ENCODE data around the gene ACOT11. TPM values are rescaled to one million over a fixed set of nuclear protein-coding genes. Genes with fewer than 3 reads are reported as not detected.

The ACOT11 gene
- total and polyA plus RNA-seq, 2 of the 13 experiments (the other 11 are each of a cell fraction or from before 2014, with no cell fraction given): 2.6 to 3.3 TPM

- TF ChIP-seq, protein P1, sequence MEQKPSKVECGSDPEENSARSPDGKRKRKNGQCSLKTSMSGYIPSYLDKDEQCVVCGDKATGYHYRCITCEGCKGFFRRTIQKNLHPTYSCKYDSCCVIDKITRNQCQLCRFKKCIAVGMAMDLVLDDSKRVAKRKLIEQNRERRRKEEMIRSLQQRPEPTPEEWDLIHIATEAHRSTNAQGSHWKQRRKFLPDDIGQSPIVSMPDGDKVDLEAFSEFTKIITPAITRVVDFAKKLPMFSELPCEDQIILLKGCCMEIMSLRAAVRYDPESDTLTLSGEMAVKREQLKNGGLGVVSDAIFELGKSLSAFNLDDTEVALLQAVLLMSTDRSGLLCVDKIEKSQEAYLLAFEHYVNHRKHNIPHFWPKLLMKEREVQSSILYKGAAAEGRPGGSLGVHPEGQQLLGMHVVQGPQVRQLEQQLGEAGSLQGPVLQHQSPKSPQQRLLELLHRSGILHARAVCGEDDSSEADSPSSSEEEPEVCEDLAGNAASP (CRISPR knock-in tag; IDR thresholded peaks at IDR 0.05; ENCODE audit: borderline replicate concordance): peak; percentile 80; the same call in 1 of the 2 replicates
- TF ChIP-seq PATZ1 (CRISPR knock-in tag; IDR thresholded peaks at IDR 0.05): no peak; the same call in 1 of the 2 replicates
- TF ChIP-seq ZNF10 (CRISPR knock-in tag; IDR thresholded peaks at IDR 0.05; ENCODE audit: borderline replicate concordance, low read depth): no peak
- no peak for TF ChIP-seq NAIF1 (CRISPR knock-in tag; IDR thresholded peaks at IDR 0.05; ENCODE audit: borderline replicate concordance)
- TF ChIP-seq SIX1 (CRISPR knock-in tag; IDR thresholded peaks at IDR 0.05; ENCODE audit: borderline replicate concordance): 0 out of 2 replicates have a peak, but pooled peaks have one; percentile 15
- TF ChIP-seq FOXJ3 (CRISPR knock-in tag; IDR thresholded peaks at IDR 0.05; ENCODE audit: borderline replicate concordance): no peak
- TF ChIP-seq NCOR1 (IDR thresholded peaks at IDR 0.05; ENCODE audit: borderline replicate concordance, low read length): peak; percentile 70
- TF ChIP-seq MEF2D (CRISPR knock-in tag; IDR thresholded peaks at IDR 0.05): peak; percentile 55; the same call in 1 of the 2 replicates
- TF ChIP-seq THAP8 (CRISPR knock-in tag; IDR thresholded peaks at IDR 0.05; ENCODE audit: borderline replicate concordance): no peak
- no peak for TF ChIP-seq ZNF883 (CRISPR knock-in tag; IDR thresholded peaks at IDR 0.05; ENCODE audit: not compliant biosample characterization)
- TF ChIP-seq SAP130 (CRISPR knock-in tag; IDR thresholded peaks at IDR 0.05; ENCODE audit: low read depth): peak; percentile 66
- TF ChIP-seq REXO4 (CRISPR knock-in tag; IDR thresholded peaks at IDR 0.05; ENCODE audit: borderline replicate concordance): no peak
- TF ChIP-seq SSRP1 (CRISPR knock-in tag; IDR thresholded peaks at IDR 0.05): no peak
- no peak for TF ChIP-seq SNAI1 (CRISPR knock-in tag; IDR thresholded peaks at IDR 0.05; ENCODE audit: borderline replicate concordance)
- no peak for TF ChIP-seq IRF1 (CRISPR knock-in tag; IDR thresholded peaks at IDR 0.05; ENCODE audit: low read depth)
- TF ChIP-seq ZNF205 (CRISPR knock-in tag; IDR thresholded peaks at IDR 0.05): no peak
- 0 out of 2 replicates have a peak, but pooled peaks have one; percentile 46 for TF ChIP-seq ZNF724P (CRISPR knock-in tag; IDR thresholded peaks at IDR 0.05; ENCODE audit: borderline replicate concordance)
- TF ChIP-seq ZMYM4 (CRISPR knock-in tag; IDR thresholded peaks at IDR 0.05): peak; percentile 68; the same call in 1 of the 2 replicates
- TF ChIP-seq AGO2 (optimal IDR thresholded peaks at IDR 0.05; ENCODE audit: low read depth, low read length): no peak
- TF ChIP-seq CAMTA2 (CRISPR knock-in tag; IDR thresholded peaks at IDR 0.05; ENCODE audit: borderline replicate concordance): no peak
- TF ChIP-seq ZNF30 (CRISPR knock-in tag; IDR thresholded peaks at IDR 0.05): no peak
- TF ChIP-seq FOXK1 (CRISPR knock-in tag; IDR thresholded peaks at IDR 0.05; ENCODE audit: borderline replicate concordance, low read depth): no peak
- no peak for TF ChIP-seq ADNP (CRISPR knock-in tag; IDR thresholded peaks at IDR 0.05)
- no peak for TF ChIP-seq PRPF4 (IDR thresholded peaks at IDR 0.05; ENCODE audit: low read depth, low read length, poor library complexity, severe bottlenecking)
These were observed 101.3 kb downstream of the ACOT11 start (continued) for GRCh38 chr1:54649130-54649898.

Measured in HepG2 (cell line).